SH-SY5Y (cell line): ENCODE data around the gene CCDC47.

Experiments
- GATA2 ChIP-seq: IDR thresholded peaks from 2 replicates; pipeline ENCODE4 v1.6.1; 2011; ENCODE audit warnings: mild to moderate bottlenecking, low read depth, low read length
- GATA3 ChIP-seq: IDR thresholded peaks from 2 replicates; pipeline ENCODE4 v1.6.1; 2011; ENCODE audit warnings: low read depth, mild to moderate bottlenecking, low read length, moderate library complexity

DNA sequence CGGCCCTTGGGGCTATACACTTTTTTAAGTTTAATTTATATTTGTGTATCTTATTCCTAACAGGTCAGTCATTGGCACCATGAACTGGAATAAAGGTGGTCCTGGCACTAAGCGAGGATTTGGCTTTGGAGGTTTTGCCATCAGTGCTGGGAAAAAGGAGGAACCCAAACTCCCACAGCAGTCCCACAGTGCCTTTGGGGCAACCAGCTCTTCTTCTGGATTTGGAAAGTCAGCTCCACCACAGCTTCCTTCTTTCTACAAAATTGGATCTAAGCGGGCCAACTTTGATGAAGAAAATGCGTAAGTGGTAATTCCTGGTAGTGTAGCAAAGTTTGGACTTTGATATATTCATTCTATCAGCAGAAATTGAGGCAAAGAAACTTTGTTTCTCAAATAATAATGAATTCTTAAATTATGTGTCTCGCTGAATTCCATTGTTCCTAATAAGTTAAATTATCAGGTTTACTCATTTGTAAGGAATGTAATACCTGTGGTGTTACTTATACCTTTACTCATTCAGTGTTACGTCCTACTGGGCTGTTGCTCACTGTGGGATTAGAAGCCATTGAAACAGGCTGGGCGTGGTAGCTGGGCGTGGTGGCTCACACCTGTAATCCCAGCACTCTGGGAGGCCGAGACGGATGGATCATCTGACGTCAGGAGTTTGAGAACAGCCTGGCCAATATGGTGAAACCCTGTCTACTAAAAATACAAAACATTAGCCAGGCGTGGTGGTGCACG, 13.7 kb upstream of the CCDC47 start:
- TF ChIP-seq GATA2 (no peak), GATA3 (no peak)
